ENCODE results near the gene LENG9. TPM values are rescaled to one million over a fixed set of nuclear protein-coding genes. Genes with fewer than 3 reads are reported as not detected.

LENG9 gene
- total and polyA plus RNA-seq, 2 of the 13 experiments (the other 11 are each of a cell fraction or from before 2014, with no cell fraction given) = 0.75 to 2.9 TPM

GRCh38 chr19:54463531-54464043 is at the start of gene LENG9 (continued):
- no peak for TF ChIP-seq ZNF704 (CRISPR knock-in tag; IDR thresholded peaks at IDR 0.05; ENCODE audit: borderline replicate concordance)
- TF ChIP-seq ZNF17 (CRISPR knock-in tag; IDR thresholded peaks at IDR 0.05) = no peak
- TF ChIP-seq ZUFSP (CRISPR knock-in tag; IDR thresholded peaks at IDR 0.05; ENCODE audit: borderline replicate concordance) = no peak
- TF ChIP-seq ASH2L (IDR thresholded peaks at IDR 0.05; ENCODE audit: insufficient read length, low read depth, low read length) = no peak
- TF ChIP-seq KDM5A (IDR thresholded peaks at IDR 0.05; ENCODE audit: borderline replicate concordance, low read length) = no peak
- TF ChIP-seq SMC3 (IDR thresholded peaks at IDR 0.05; ENCODE audit: low read length) = no peak
- no peak for TF ChIP-seq CEBPG (CRISPR knock-in tag; IDR thresholded peaks at IDR 0.05)
- TF ChIP-seq PAX8 (CRISPR knock-in tag; IDR thresholded peaks at IDR 0.05; ENCODE audit: borderline replicate concordance) = no peak
- TF ChIP-seq ZMYM2 (CRISPR knock-in tag; IDR thresholded peaks at IDR 0.05) = no peak
- TF ChIP-seq GLMP (CRISPR knock-in tag; IDR thresholded peaks at IDR 0.05; ENCODE audit: borderline replicate concordance) = no peak
- 0 out of 2 replicates have a peak, but pooled peaks have one; percentile 71 for TF ChIP-seq NR0B2 (CRISPR knock-in tag; IDR thresholded peaks at IDR 0.05)
- 0 out of 2 replicates have a peak, but pooled peaks have one; percentile 41 for TF ChIP-seq MYPOP (CRISPR knock-in tag; IDR thresholded peaks at IDR 0.05)
- no peak for TF ChIP-seq ZNF646 (CRISPR knock-in tag; IDR thresholded peaks at IDR 0.05)
- no peak for TF ChIP-seq DPF2 (CRISPR knock-in tag; IDR thresholded peaks at IDR 0.05; ENCODE audit: borderline replicate concordance, low read depth)
- TF ChIP-seq MED1 (CRISPR knock-in tag; IDR thresholded peaks at IDR 0.05) = peak; percentile 19; the same call in 1 of the 2 replicates
- TF ChIP-seq TAF15 (IDR thresholded peaks at IDR 0.05; ENCODE audit: low read depth, low read length, poor library complexity, severe bottlenecking) = no peak
- TF ChIP-seq ZNF484 (CRISPR knock-in tag; IDR thresholded peaks at IDR 0.05; ENCODE audit: borderline replicate concordance, low read depth) = no peak

Data from HepG2 (cell line).